D341Med (cell line): ENCODE results near the gene NRCAM.

Experiments used
- DNase-seq: peaks from one replicate; pipeline ENCODE4 v3.0.0; 2012; ENCODE audit warnings: low spot score

The NRCAM gene

GRCh38 chr7:108156897-108157605 lies 299.2 kb downstream of the NRCAM start:
- no peak for DNase-seq

- no peak for DNase-seq
Measured at GRCh38 chr7:108152198-108152597, 304.0 kb downstream of the NRCAM start.

- no peak for DNase-seq
Measured at GRCh38 chr7:108149908-108150307, 306.3 kb downstream of the NRCAM start.

- DNase-seq: no peak
Measured at GRCh38 chr7:108149119-108149518, 307.1 kb downstream of the NRCAM start.

GRCh38 chr7:108147031-108147563 lies 309.1 kb downstream of the NRCAM start:
- peak; percentile 66 for DNase-seq

- peak; percentile 72 for DNase-seq
Measured at GRCh38 chr7:108146070-108146842, 310.0 kb downstream of the NRCAM start.

- DNase-seq: no peak
Measured at GRCh38 chr7:108145401-108145800, 310.8 kb downstream of the NRCAM start.

GRCh38 chr7:108144931-108145330 lies 311.3 kb downstream of the NRCAM start:
- DNase-seq: no peak

- DNase-seq: no peak
Measured at GRCh38 chr7:108143658-108144420, 312.4 kb downstream of the NRCAM start.

- DNase-seq: no peak
Measured at GRCh38 chr7:108142675-108143259, 313.5 kb downstream of the NRCAM start.

- DNase-seq: no peak
Measured at GRCh38 chr7:108142180-108142579, 314.1 kb downstream of the NRCAM start.

GRCh38 chr7:108140671-108141070 lies 315.6 kb downstream of the NRCAM start:
- no peak for DNase-seq

- DNase-seq: no peak
Measured at GRCh38 chr7:108138911-108139310, 317.3 kb downstream of the NRCAM start.

GRCh38 chr7:108137993-108138392 lies 318.2 kb downstream of the NRCAM start:
- DNase-seq: no peak

GRCh38 chr7:108137040-108137439 lies 319.2 kb downstream of the NRCAM start:
- DNase-seq: no peak

GRCh38 chr7:108136191-108136688 lies 320.0 kb downstream of the NRCAM start:
- no peak for DNase-seq

- no peak for DNase-seq
Measured at GRCh38 chr7:108135446-108136190, 320.6 kb downstream of the NRCAM start.

- DNase-seq: no peak
Measured at GRCh38 chr7:108134486-108134885, 321.8 kb downstream of the NRCAM start.

GRCh38 chr7:108132551-108133265 lies 323.5 kb downstream of the NRCAM start:
- DNase-seq: no peak

- DNase-seq: no peak
Measured at GRCh38 chr7:108130261-108130660, 326.0 kb downstream of the NRCAM start, which contains the start of gene LAMB4. LAMB4 (minus strand) TSS chr7:108130361; CDS start chr7:108123164, 7,197 bp downstream.
